PFSK-1 (cell line): ENCODE measurements around the gene ATXN7L1.

Source experiments
- FOXP2 ChIP-seq: optimal IDR thresholded peaks from 2 replicates; pipeline ENCODE3; 2011; ENCODE audit warnings: borderline replicate concordance, control low read depth, inconsistent platforms; ENCODE audit not compliant: insufficient read depth; ENCODE audit errors: extremely low read length, extremely low read depth
- POLR2AphosphoS5 ChIP-seq: IDR thresholded peaks from 2 replicates; pipeline ENCODE4 v1.6.1; 2012; ENCODE audit warnings: low read depth, mild to moderate bottlenecking, control low read depth, low read length, moderate library complexity
- SIN3A ChIP-seq: IDR thresholded peaks from 2 replicates; pipeline ENCODE4 v1.6.1; 2012; ENCODE audit warnings: mild to moderate bottlenecking, low read length, moderate library complexity, borderline replicate concordance; ENCODE audit not compliant: insufficient read depth
- TAF1 ChIP-seq: IDR thresholded peaks from 2 replicates; pipeline ENCODE4 v1.6.1; 2012; ENCODE audit warnings: low read length, control low read depth, borderline replicate concordance; ENCODE audit not compliant: insufficient read depth
- TF ChIP-seq, protein P1 (sequence below), 2 experiments: IDR thresholded peaks; 2 replicates each; pipeline versions ENCODE4 v1.6.1 to v1.8.0; 2011 to 2012; ENCODE audit warnings: low read depth in 2 of 2, low read length in 2 of 2, control low read depth in 1 of 2, inconsistent platforms in 1 of 2, mild to moderate bottlenecking in 1 of 2, moderate library complexity in 1 of 2; ENCODE audit not compliant: insufficient read depth in 1 of 2

ATXN7L1 gene

DNA sequence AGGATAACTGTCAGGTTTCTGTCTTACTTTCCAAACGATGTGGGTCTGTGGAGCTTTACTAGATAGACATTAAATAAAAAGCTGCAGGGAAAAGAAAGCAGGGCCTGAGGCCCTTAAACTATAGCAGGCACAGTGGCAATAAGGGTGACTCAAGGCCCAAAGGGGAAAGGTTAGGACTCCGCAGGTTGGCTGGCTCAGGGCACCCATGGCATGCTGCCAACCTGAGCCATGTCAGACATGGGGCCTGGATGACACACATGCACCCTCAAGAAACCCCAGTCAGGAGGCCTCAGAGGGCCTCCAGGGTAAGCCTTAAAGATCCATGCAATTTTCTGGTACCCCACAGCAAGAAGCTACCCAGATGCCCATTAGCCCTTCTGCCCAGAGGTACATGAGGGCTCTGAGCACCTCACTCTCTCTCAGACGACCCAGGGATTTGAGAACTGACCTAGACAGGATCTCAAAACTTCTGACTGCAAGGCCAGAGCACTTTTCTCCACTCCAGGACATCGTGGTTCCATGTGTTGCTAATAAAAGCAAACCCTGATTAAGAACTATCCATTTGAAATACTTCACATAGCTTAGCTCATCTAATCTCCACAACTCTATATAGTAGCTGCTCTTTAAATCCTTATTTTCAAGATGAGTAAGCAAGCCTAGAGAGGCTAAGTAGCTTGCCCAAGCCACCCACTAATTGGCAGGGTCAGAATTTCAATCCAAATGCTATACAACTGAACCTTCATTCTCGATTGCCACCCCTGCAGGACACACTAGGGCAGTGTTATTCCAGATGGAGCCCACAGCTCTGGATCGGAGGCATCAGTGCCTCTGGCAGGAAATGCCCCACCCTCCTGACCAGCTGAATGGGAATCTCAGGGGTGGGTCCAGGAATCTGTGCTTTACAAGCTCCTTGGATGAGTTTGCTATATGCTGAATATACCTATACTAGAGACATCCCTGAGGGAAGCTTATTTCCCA, 162.6 kb downstream of the ATXN7L1 start:
- TF ChIP-seq, protein P1, sequence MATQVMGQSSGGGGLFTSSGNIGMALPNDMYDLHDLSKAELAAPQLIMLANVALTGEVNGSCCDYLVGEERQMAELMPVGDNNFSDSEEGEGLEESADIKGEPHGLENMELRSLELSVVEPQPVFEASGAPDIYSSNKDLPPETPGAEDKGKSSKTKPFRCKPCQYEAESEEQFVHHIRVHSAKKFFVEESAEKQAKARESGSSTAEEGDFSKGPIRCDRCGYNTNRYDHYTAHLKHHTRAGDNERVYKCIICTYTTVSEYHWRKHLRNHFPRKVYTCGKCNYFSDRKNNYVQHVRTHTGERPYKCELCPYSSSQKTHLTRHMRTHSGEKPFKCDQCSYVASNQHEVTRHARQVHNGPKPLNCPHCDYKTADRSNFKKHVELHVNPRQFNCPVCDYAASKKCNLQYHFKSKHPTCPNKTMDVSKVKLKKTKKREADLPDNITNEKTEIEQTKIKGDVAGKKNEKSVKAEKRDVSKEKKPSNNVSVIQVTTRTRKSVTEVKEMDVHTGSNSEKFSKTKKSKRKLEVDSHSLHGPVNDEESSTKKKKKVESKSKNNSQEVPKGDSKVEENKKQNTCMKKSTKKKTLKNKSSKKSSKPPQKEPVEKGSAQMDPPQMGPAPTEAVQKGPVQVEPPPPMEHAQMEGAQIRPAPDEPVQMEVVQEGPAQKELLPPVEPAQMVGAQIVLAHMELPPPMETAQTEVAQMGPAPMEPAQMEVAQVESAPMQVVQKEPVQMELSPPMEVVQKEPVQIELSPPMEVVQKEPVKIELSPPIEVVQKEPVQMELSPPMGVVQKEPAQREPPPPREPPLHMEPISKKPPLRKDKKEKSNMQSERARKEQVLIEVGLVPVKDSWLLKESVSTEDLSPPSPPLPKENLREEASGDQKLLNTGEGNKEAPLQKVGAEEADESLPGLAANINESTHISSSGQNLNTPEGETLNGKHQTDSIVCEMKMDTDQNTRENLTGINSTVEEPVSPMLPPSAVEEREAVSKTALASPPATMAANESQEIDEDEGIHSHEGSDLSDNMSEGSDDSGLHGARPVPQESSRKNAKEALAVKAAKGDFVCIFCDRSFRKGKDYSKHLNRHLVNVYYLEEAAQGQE (IDR thresholded peaks at IDR 0.05; ENCODE audit: insufficient read depth in 1 of 2, low read depth in 2 of 2, low read length in 2 of 2) = no peak

DNA sequence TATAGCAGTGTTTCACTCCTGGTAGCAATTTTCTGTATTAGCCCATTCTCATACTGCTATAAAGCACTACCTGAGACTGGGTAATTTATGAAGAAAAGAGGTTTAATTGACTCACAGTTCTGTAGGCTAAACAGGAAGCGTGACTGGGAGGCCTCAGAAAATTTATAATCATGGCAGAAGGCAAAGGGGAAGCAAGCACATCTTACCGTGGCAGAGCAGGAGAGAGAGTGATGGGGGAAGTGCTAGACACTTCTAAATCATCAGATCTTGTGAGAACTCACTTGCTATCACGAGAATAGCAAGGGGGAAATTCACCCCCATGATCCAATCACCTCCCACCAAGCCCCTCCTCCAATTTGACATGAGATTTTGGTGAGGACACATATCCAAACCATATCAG, 163.5 kb downstream of the ATXN7L1 start:
- TF ChIP-seq POLR2AphosphoS5 (no peak), FOXP2 (no peak), TAF1 (no peak), SIN3A (no peak)
- TF ChIP-seq, protein P1 (IDR thresholded peaks at IDR 0.05; ENCODE audit: insufficient read depth in 1 of 2, low read depth in 2 of 2, low read length in 2 of 2) = no peak

DNA sequence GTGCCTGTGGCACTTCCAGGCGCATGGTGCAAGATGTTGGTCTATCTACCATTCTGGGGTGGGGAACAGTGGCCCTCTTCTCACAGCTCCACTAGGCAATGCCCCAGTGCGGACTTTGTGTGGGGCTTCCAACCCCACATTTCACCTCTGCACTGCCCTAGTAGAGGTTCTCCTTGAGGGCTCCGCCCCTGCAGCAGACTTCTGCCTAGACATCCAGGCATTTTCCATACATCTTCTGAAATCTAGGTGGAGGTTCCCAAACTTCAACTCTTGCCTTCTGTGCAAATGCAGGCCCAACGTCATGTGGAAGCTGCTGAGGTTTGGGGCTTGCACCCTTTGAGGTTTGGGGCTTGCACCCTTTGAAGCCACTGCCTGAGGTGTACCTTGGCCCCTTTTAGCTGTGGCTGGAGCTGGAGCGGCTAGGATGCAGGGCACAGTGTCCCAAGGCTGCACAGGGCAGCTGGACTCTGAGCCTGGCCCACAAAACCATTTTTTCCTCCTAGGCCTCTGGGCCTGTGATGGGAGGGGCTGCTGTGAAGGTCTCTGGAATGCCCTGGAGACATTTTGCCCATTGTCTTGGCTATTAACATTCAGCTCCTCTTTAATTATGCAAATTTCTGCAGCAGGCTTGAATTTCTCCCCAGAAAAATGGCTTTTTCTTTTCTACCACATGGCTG, 164.5 kb downstream of the ATXN7L1 start:
- TF ChIP-seq FOXP2 (no peak), POLR2AphosphoS5 (no peak), TAF1 (no peak), SIN3A (no peak)
- TF ChIP-seq, protein P1 (IDR thresholded peaks at IDR 0.05; ENCODE audit: insufficient read depth in 1 of 2, low read depth in 2 of 2, low read length in 2 of 2) = no peak

DNA sequence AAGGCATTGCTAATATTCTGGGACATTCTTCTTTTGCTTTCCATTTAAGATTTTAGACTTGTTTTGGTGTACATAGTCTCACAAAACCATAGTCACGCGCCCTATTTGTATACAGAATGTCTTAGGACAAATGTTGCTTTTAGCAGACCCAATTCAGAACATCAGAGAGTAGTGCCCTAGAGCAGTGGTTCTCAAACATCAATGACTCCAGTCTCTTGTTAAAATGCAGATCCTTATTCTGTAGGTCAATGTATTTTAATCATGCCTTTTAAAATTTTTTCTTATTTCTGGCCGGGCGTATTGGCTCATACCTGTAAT, 167.7 kb downstream of the ATXN7L1 start:
- TF ChIP-seq, protein P1 (IDR thresholded peaks at IDR 0.05; ENCODE audit: insufficient read depth in 1 of 2, low read depth in 2 of 2, low read length in 2 of 2) = no peak
- TF ChIP-seq SIN3A = no peak
- TF ChIP-seq TAF1 = no peak
